HT-29 (cell line): ENCODE results near the gene LRRC7. TPM values are rescaled to one million over a fixed set of nuclear protein-coding genes. Genes with fewer than 3 reads are reported as not detected.

Experiments
- DNase-seq: peaks from one replicate; pipeline ENCODE4 v3.0.0-alpha.2; 2015; ENCODE audit warnings: low spot score
- total RNA-seq: library from RNA; depleted of rRNA; stranded (reverse); fragments of >200 nt; shearing (Covaris generic); gene quantifications from 2 replicates; pipeline ENCODE4 v1.2.3, GENCODE V29; 2014

LRRC7 gene
- total RNA-seq, 1 experiment from 2014 or later, result not detected

GRCh38 chr1:70164350-70164749, 596.6 kb downstream of the LRRC7 start:
- DNase-seq, result no peak

DNA sequence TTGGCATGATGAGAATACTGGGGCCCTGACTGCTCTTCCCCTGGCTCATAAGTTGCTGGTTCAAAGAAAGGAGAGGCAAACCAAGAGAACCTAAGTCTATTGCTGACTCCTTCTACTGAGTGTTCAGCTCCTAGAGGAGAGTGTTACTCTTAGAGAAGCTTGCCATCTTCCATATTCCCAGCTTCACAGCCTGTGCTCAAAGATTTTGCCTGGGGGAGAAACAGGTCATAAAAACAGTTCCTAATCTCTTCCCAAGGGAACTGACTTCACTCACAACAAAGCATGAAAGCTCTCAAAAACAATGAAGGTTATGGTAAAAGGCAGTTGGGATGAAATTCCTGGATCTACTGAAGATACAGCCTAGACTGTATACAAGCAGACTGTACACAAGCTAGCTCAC, 600.6 kb downstream of the LRRC7 start:
- no peak for DNase-seq

GRCh38 chr1:70169018-70169839, 601.5 kb downstream of the LRRC7 start:
- no peak for DNase-seq

- DNase-seq, result no peak
These were observed 603.8 kb downstream of the LRRC7 start for GRCh38 chr1:70171512-70171911.
